GM21576 (cell line): ENCODE results near the gene MED8.
"Not testable (repeated sequence)": the region's sequence is repeated elsewhere in the genome, so short reads cannot be mapped to it uniquely, and the experiment has no call there.

Experiments
- ATAC-seq: cut with Tn5 transposase; IDR thresholded peaks from one replicate; pipeline ENCODE4 v1.9.1; 2021; ENCODE audit warnings: mild to moderate bottlenecking, moderate library complexity; ENCODE audit not compliant: unreplicated experiment

Gene MED8

GRCh38 chr1:43387976-43388599 is 1.5 kb downstream of the MED8 start:
- ATAC-seq, result no peak

GRCh38 chr1:43386676-43387075 is 2.9 kb downstream of the MED8 start:
- ATAC-seq, result no peak

GRCh38 chr1:43383449-43383848 is 6.2 kb downstream of the MED8 start:
- ATAC-seq, result no peak

- ATAC-seq, result no peak
Observed at GRCh38 chr1:43382027-43382779, 7.4 kb downstream of the MED8 start.

- no peak for ATAC-seq
Observed at GRCh38 chr1:43381612-43382011, 8.0 kb downstream of the MED8 start.

- ATAC-seq, result no peak
Observed at GRCh38 chr1:43379476-43379875, 10.1 kb downstream of the MED8 start.

- ATAC-seq, result no peak
Observed at GRCh38 chr1:43377831-43378230, 11.8 kb downstream of the MED8 start.

GRCh38 chr1:43376723-43377235 is 12.8 kb downstream of the MED8 start:
- ATAC-seq, result no peak

GRCh38 chr1:43373066-43373940 is 16.3 kb downstream of the MED8 start:
- no peak for ATAC-seq

- ATAC-seq, result no peak
Observed at GRCh38 chr1:43372172-43372571, 17.4 kb downstream of the MED8 start.

- ATAC-seq, result no peak
Observed at GRCh38 chr1:43370564-43370963, 19.0 kb downstream of the MED8 start.

- not testable (repeated sequence) for ATAC-seq
Observed at GRCh38 chr1:43369779-43370178, 19.8 kb downstream of the MED8 start.

- ATAC-seq, result no peak
Observed at GRCh38 chr1:43368646-43369020, 21.0 kb downstream of the MED8 start.

- ATAC-seq, result peak; percentile 68
Observed at GRCh38 chr1:43367904-43368645, 21.5 kb downstream of the MED8 start, which contains the start of gene ELOVL1. Gene ELOVL1 (minus strand): TSS chr1:43368011. CDS start chr1:43365609, 2,402 bp downstream.

- peak; percentile 35 for ATAC-seq
Observed at GRCh38 chr1:43367026-43367903, 22.3 kb downstream of the MED8 start.

- ATAC-seq, result no peak
Observed at GRCh38 chr1:43366601-43367025, 23.0 kb downstream of the MED8 start.

GRCh38 chr1:43366179-43366578 is 23.4 kb downstream of the MED8 start:
- ATAC-seq, result no peak

- ATAC-seq, result no peak
Observed at GRCh38 chr1:43365678-43366077, 23.9 kb downstream of the MED8 start.

GRCh38 chr1:43363935-43364525 is 25.6 kb downstream of the MED8 start:
- no peak for ATAC-seq
